Stimulated activated CD8-positive, alpha-beta memory T cell treated with anti-CD3 and anti-CD28 coated beads, Interleukin-4, amount 100 ng/mL, for 48 hours (primary cell): Measurements from ENCODE around the gene PMIS2.
"Not testable (repeated sequence)": the region's sequence is repeated elsewhere in the genome, so short reads cannot be mapped to it uniquely, and the experiment has no call there.

Experiments used
- DNase-seq: peaks from one replicate; pipeline ENCODE4 v3.0.0-alpha.2; 2020

The PMIS2 gene

DNA sequence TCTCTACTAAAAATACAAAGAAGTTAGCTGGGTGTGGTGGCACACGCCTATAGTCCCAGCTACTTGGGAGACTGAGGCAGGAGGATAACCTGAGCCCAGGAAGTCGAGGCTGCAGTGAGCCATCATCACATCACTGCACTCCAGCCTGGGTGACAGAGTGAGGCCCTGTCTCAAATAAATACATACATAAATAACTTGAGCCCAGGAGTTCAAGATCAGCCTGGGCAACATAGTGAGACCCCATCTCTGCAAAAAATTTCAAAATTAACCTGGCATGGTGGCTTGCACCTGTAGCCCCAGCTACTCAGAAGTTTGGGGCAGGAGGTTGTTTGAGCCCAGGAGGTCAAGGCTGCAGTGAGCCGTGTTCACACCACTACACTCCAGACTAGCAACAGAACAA lies 9.1 kb downstream of the PMIS2 start:
- not testable (repeated sequence) for DNase-seq

DNA sequence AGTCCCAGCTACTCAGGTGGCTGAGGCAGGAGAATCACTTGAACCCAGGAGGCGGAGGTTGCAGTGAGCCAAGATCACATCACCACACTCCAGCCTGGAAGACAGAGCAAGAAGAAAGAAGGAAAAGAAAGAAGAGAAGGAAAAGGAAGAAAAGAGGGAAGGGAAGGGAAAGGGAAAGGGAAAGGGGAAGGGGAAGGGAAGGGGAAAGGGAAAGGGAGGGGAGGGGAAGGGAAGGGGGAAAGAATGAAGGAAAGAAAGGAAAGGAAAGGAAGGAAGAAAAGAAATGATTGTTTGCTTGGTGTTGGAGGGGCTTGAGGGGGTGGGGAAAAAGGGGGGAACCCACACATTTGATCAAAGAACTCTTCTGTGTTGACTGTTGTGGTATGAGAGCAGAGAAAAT lies 10.0 kb downstream of the PMIS2 start:
- DNase-seq, result no peak

DNA sequence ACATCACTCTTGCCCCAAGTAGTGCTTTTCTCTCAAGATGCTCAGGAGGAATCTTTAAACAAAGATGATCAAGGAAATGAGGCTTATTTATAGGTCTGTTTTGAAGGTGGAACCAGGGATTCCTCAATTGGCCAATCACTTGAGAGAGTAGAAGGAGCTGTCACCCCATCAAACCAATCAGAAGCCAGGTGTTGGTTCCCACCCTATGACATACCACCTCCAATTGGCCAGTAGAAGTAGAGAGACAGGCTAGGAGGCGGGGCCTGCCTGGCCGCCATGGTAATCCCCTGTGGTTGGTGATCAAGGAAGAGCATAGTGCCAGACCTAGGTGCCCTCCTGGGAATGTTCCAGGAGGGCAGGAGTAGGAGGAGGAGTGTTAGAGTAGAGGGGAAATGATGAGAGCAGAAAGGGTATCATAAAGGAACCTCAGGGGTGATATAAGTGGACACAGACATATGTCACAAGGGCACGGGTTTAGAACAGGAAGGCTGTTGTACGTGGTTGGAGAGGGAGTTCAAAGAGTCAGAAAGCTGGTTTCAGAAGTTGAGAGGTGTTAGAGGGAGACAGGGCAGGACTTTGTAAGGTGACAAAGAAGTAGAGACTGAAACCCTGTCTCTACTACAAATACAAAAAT lies 10.5 kb downstream of the PMIS2 start:
- DNase-seq, result peak; percentile 47

DNA sequence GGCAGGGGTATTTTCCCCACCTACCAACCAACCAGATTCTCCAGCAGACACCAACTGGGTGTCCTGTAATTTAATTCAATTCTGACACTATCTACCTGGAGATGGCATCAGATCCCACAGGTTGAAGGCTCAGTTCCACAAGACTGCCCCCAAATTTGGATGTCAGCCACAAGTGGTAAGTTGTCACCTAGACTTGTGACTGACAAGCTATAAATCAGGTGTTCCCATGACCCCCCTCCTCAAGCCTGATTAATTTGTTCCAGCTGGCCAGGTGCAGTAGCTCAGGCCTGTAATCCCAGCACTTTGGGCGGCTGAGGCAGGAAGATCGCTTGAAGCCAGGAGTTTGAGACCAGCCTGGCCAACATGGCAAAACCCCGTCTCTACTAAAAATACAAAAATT lies 16.0 kb downstream of the PMIS2 start:
- no peak for DNase-seq

DNA sequence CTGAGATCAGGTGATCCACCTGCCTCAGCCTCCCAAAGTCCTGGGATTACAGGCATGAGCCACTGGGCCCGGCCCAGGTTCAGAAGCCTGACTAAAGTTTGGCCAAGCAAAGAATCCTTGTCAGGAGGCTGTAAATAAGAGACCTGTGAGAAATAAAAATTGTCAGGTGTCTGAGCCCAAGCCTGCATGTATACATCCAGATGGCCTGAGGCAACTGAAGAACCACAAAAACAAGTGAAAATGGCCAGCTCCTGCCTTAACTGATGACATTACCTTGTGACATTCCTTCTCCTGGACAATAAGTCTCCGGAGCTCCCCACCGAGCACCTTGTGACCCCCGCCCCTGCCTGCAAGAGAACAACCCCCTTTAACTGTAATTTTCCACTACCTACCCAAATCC lies 18.5 kb downstream of the PMIS2 start:
- DNase-seq, result not testable (repeated sequence)

DNA sequence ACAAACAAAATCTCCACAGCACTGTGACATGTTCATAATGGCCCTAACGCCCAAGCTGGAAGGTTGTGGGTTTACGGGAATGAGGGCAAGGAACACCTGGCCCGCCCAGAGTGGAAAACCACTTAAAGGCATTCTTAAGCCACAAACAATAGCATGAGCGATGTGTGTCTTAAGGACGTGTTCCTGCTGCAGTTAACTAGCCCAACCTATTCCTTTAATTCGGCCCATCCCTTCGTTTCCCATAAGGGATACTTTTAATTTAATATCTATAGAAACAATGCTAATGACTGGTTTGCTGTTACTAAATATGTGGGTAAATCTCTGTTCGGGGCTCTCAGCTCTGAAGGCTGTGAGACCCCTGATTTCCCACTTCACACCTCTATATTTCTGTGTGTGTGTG lies 21.2 kb downstream of the PMIS2 start:
- not testable (repeated sequence) for DNase-seq

DNA sequence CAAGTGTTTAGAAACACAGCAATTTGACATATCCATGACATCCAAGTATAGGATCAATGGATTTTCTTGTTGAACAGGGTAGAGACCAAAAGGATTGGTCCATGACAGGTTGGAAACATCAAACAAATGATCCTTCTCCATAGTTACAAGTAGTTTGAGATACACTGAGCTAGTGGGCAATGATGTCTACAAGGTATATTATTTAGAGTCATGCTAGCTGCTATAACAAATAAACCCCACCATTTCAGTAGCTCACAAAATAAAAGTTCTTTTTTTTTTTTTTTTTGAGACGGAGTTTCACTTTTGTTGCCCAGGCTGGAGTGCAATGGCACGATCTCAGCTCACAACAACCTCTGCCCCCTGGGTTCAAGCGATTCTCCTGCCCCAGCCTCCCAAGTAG lies 21.7 kb downstream of the PMIS2 start:
- no peak for DNase-seq

DNA sequence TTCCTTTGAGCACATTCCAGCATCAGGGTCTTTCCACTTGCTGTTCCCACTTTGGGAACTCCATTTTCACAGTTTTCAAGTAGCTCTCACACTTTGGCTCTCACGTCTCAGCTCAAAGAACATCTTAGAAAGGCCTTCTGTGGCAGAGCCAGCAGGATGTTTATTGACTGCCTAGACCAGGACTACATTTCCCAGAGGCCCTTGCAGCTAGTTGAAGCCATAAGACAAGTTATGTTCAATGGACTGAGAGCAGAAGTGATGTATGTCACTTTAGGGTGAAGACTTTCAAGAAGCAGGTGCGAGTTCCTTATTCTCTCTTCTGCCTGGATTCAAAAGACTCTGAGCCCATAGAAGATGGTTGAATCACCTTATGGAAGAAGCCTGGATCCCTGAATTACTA lies 22.3 kb downstream of the PMIS2 start:
- DNase-seq, result no peak

DNA sequence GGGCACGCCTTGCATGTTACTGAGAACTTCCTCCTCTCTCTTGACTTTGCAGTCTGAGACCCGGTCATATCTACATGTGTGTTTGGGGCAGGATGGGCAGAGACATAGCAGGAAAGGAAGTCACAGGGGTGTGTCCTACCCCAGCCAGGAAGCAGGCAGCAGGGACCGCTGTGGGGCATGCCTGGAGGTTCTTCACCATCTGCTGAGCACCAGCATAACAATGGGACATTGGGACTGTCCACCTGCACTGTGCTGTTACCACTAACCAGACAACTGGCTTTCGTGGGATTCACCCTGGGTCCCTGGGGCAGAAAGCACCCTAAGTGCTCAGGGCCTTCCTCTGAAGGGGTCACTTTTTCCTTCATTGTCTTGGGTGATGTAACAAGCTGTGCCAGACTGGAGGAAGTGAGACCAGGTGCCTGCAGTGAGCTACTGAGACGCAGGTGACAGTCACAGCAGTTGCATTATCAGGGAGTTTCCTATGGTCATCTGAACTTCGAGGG lies 23.9 kb downstream of the PMIS2 start:
- DNase-seq, result no peak

DNA sequence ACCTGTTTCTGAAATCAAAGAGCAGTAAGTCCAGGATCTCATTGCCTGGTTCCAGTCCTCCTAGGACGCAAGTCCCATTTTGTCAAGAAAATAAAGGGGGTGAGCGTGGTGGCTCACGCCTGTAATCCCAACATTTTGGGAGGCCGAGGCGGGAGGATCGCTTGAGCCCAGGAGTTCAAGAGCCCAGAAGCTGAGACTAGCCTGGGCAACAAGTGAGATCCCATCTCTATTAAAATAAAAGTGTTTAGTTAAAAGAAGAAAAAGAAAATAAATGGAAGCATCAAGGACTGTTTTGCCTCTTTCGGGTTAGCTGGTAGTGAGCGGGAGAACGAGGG lies 26.2 kb downstream of the PMIS2 start:
- DNase-seq, result no peak

DNA sequence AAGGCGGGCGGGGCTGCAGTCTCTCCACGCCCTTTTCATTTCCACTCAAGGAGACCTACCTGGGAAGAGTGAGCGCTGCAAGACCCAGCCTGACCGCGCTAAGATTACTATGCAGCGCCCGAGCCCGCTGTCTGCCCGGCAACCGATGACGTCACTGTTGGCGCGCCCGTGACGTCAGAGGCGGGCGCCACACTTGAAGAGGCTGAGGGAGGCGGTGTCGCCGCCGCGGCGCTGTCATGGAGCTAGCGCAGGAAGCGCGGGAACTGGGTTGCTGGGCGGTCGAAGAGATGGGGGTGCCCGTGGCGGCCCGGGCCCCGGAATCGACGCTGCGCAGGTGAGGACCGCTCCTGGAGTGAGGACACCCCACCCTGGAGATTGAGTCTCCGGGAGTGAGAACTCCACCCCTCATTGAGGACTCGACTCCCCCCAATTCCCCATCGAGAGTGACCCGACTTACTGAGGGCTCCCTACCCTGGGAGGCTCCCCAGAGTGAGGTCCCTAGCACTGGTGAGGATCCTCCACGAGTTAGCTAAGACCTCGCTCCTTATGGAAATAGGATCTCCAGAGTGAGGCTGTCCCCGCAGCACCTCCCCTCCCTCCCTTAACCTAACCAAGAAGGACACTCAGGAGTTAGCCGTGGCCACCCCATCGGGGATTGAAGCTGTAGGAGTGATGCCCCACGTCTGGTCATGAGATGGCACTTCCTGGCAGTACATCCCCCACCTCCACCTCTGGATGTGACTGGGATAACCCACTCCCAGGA lies 26.8 kb downstream of the PMIS2 start, which contains the start of gene HAUS5:
TSS of gene HAUS5 (plus strand) at position 177 of the 763 bp plus-strand sequence. CDS start at position 237, 60 bp downstream.
- DNase-seq, result peak; percentile 98

DNA sequence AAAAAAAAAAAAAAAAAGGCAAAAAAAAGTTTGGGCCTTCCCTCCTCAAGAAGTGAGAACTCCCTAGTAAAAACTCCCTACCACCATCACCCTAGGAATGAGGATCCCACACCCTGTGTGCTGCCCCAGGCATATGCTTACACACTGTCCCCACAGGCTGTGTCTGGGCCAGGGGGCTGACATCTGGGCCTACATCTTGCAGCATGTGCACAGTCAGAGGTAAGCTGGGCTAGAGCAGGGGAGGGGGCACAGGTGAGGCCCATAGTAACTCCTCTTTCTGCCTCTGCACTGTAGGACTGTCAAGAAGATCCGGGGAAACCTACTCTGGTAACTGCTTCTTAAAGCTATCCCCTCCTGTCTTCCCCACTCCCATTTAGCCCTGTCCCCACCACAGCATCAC lies 27.6 kb downstream of the PMIS2 start:
- no peak for DNase-seq

DNA sequence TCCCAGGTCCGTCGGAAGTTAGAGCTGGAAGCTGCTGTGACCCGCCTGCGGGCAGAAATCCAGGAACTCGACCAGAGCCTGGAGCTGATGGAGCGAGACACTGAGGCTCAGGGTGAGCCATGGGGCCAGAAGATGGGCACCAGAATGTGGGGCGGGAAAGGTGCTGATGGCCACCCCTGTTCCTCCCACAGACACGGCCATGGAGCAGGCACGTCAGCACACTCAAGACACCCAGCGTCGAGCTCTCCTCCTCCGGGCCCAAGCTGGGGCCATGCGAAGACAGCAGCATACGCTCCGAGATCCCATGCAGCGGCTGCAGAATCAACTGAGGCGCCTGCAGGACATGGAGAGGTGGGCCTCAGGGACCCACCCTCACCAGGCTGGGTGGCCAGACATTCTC lies 29.1 kb downstream of the PMIS2 start:
- no peak for DNase-seq

DNA sequence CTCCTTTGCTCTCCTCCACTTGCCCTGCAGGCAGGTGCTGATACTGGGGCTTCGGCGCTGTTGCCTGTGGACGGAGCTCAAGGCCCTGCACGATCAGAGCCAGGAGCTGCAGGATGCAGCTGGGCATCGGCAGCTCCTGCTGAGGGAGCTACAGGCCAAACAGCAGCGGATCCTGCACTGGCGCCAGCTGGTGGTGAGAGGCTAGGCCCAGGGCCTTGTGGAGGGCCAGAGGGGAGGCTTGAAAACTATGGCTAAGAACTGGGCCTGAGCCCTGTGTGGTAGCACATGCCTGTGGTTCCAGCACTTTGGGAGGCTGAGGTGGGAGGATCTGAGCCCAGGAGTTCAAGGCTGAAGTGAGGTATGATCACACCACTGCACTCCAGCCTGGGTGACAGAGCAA lies 32.9 kb downstream of the PMIS2 start:
- no peak for DNase-seq

DNA sequence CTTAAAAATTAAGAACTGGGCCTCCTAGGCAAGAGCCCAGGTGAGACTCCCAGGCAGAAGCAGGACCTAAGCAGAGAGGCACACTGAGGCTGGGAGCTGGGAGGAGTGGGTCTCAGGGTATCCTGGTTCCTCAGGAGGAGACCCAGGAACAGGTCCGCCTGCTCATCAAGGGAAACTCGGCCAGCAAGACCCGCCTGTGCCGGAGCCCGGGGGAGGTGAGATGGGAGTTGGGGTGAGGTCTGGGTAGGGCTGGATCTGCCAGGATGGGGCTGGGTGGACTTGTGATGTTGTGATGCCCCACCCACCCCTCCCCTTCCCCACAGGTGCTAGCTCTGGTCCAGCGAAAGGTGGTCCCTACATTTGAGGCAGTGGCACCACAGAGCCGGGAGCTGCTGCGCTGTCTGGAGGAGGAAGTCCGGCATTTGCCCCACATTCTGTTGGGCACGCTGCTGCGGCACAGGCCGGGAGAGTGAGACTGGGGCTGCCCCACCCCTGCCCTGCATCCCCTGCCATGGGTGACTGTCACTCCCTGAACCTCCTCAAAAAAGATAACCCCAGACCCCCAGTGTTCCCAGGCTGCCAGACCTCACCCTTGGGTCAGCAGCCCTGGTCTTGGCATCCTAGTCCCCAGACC lies 33.4 kb downstream of the PMIS2 start:
- no peak for DNase-seq

DNA sequence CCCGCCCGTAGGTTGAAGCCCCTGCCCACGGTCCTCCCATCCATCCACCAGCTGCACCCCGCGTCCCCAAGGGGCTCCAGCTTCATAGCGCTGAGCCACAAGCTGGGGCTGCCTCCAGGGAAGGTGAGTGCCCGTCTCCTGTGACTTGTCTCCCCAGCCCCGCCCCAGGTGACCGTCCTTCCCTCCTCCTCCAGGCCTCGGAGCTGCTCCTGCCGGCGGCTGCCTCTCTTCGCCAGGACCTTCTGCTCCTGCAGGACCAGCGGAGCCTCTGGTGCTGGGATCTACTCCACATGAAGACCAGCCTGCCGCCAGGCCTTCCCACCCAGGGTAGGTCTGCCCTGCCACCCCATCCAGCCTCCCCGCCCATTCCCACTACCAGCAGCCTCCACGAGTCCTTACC lies 34.0 kb downstream of the PMIS2 start:
- DNase-seq, result no peak

DNA sequence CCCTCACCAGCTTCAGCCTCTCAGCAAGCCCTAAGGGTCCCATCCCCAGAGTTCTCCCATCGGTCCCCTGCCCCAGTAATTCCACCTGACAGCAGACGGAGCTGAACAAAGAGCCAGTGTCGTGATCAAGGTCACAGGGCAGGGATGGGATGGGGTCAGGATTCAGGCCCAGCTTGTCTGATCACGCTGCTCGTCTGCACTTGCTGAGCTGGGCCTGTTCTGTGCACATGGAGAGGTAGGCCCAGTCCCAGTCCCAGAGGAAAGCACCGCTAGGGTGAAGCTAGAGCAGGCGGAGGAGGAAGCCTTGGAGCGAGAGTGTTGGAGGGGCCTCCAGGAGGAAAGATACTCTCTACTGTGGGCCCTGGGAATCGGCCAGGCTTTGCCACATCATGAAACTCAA lies 35.7 kb downstream of the PMIS2 start:
- no peak for DNase-seq

DNA sequence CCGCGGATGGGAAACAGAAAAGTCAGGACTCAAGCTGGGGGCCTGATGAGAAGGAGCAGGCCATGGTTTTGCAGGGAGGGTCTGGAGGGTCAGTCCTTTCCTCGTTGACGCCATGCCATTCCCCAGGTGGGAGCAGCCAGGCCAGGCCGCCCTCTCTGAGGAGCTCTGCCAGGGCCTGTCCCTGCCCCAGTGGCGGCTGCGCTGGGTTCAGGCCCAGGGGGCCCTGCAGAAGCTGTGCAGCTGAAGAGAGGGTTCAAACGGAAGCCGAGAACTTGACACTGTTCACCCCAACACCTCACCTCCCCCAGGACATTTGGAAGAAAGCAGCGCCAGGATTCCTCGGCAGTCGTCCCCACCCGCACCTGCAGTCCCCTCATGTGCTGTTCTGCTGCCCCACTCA lies 36.8 kb downstream of the PMIS2 start:
- no peak for DNase-seq

DNA sequence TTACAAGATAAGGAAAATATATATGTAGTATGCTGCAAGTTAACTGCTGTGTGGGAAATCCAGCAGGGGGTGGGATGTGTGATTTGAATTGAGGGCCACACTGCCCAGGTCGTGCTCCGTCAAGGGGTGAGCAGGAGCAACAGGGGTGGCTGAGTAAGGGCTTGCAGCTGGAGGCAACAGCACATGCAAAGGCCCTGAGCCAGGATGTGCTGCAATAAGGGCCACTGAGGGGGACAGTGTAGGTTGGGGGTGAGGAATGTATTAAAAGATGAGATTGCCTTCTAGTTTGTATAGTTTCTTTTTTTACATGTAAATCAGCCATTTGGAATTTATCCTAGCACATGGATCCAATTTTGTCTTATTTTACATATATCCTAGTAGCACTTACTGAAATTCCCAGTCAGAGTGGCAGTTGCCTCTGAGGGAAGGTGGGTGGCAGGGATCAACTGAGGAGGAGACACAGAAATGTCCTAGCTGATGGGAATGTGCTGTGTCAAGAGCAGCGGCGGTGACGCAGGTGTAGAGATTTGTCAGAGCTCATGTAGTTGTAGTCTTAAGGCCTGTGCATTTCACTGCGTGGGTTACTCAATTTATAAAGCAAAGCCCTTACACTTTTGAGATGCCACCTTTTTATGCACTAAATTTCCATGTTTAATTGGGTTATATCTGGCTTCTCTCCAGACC lies 37.5 kb downstream of the PMIS2 start:
- no peak for DNase-seq

DNA sequence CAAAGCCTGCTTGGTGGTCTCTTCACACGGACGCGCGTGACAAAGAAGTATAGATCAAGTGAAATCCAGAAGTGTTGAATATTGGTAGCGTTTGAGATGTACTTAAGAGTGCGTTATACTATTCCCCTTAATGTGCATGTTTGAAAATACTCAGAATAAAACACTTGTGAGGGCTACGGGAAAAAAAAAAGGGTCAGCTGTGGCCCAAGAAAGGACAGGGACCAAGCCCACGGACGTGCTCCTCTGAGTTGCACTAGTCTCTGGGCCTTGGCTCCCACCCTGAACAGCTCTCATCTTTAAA lies 42.2 kb downstream of the PMIS2 start:
- no peak for DNase-seq

DNA sequence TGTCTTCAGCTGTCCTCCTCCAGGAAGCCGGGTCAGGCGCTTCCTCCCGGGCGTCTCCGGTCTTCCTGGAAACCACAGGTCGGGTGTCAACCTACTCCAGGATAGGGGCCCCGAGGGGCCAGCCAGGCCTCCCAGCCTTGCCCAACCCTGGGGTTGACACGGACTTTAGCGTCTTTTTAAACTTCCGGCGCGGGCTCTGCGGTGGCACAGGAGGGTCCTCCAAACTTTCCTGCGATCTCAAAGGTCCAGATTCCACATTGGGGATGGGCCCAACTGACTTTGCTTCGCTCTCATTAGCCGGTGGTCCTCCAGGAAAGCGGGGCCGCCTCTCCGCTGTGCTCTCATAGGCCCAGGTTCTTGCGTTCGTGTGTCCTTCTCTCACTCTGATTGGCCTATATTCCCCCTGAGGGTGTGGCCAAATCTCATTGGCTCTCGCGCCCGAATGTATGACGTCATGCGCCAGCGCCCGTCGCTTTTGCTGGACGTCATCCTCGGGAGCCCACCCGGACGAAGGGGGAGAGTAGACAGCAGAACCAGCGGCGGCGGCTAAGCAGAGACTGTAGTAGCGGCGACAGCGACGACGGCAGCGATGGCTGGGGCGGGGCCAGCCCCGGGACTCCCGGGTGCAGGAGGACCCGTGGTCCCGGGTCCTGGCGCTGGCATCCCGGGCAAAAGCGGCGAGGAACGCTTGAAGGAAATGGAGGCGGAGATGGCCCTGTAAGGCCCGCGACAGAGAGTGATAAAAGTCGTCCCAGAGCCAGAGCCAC lies 42.8 kb downstream of the PMIS2 start, which contains the start of gene RBM42:
TSS of gene RBM42 (plus strand) at position 472 of the 767 bp plus-strand sequence. CDS start at position 590, 118 bp downstream.
- DNase-seq, result peak; percentile 99

DNA sequence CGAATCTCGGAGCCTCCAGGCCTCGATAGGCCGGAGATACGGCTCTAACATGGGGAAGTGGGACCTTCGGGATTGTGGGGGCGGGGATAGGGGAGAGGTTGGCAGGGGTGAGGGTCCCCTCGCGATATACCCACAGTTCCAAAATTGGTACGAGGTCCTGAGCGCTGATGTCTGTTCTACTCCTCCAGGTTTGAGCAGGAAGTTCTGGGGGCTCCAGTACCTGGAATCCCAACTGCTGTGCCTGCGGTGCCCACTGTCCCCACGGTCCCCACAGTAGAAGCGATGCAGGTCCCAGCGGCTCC lies 43.3 kb downstream of the PMIS2 start:
- DNase-seq, result no peak
